SIG-M5 treated with dmso at 0.1 percent for 504 hours (cell line): Measurements from ENCODE around the gene NACAD.

Experiments
- DNase-seq: peaks from one replicate; lab custom pipeline; 2025; ENCODE audit not compliant: unreplicated experiment; lab: John Stamatoyannopoulos, UW

The NACAD gene

GRCh38 chr7:45075871-45076796 is 12.6 kb downstream of the NACAD start:
- DNase-seq, result no peak

GRCh38 chr7:45075355-45075644 is 13.5 kb downstream of the NACAD start:
- DNase-seq, result no peak

- no peak for DNase-seq
Observed at GRCh38 chr7:45074528-45075354, 14.0 kb downstream of the NACAD start.

GRCh38 chr7:45073786-45074527 is 14.8 kb downstream of the NACAD start:
- peak; percentile 21 for DNase-seq

GRCh38 chr7:45073031-45073785 is 15.6 kb downstream of the NACAD start:
- DNase-seq, result no peak

GRCh38 chr7:45072131-45073030 is 16.4 kb downstream of the NACAD start:
- DNase-seq, result no peak

GRCh38 chr7:45071528-45071927 is 17.2 kb downstream of the NACAD start:
- no peak for DNase-seq

- DNase-seq, result no peak
Observed at GRCh38 chr7:45070254-45070642, 18.5 kb downstream of the NACAD start.

- no peak for DNase-seq
Observed at GRCh38 chr7:45069444-45070253, 19.1 kb downstream of the NACAD start.

- DNase-seq, result no peak
Observed at GRCh38 chr7:45068236-45069023, 20.3 kb downstream of the NACAD start.

- DNase-seq, result no peak
Observed at GRCh38 chr7:45067582-45067981, 21.2 kb downstream of the NACAD start.

GRCh38 chr7:45066409-45066808 is 22.4 kb downstream of the NACAD start:
- DNase-seq, result no peak

GRCh38 chr7:45065031-45065995 is 23.5 kb downstream of the NACAD start:
- DNase-seq, result no peak

GRCh38 chr7:45064047-45064725 is 24.6 kb downstream of the NACAD start:
- DNase-seq, result no peak

GRCh38 chr7:45061806-45062425 is 26.9 kb downstream of the NACAD start:
- no peak for DNase-seq

- no peak for DNase-seq
Observed at GRCh38 chr7:45061352-45061751, 27.4 kb downstream of the NACAD start.
